GM18867 (cell line): ENCODE results near the gene CYP2D6.
"Not testable (repeated sequence)": the region's sequence is repeated elsewhere in the genome, so short reads cannot be mapped to it uniquely, and the experiment has no call there.

Experiments
- ATAC-seq: cut with Tn5 transposase; IDR thresholded peaks from one replicate; pipeline ENCODE4 v1.9.1; 2021; ENCODE audit warnings: mild to moderate bottlenecking, moderate library complexity; ENCODE audit not compliant: unreplicated experiment

CYP2D6 gene

GRCh38 chr22:42130639-42131431 lies at the start of gene CYP2D6:
CYP2D6 (minus strand) TSS chr22:42130810; CDS start chr22:42130791, 19 bp downstream.
- not testable (repeated sequence) for ATAC-seq

- ATAC-seq, result no peak
These were observed 49.0 kb upstream of the CYP2D6 start for GRCh38 chr22:42179616-42180015.

GRCh38 chr22:42178910-42179519 lies 48.4 kb upstream of the CYP2D6 start:
- no peak for ATAC-seq

GRCh38 chr22:42177891-42178336 lies 47.3 kb upstream of the CYP2D6 start:
- ATAC-seq, result no peak

- ATAC-seq, result no peak
These were observed 45.8 kb upstream of the CYP2D6 start for GRCh38 chr22:42176255-42176915.

GRCh38 chr22:42174062-42174461 lies 43.5 kb upstream of the CYP2D6 start:
- ATAC-seq, result no peak

- ATAC-seq, result no peak
These were observed 42.7 kb upstream of the CYP2D6 start for GRCh38 chr22:42173183-42173926.

- no peak for ATAC-seq
These were observed 42.2 kb upstream of the CYP2D6 start for GRCh38 chr22:42172773-42173172.

- ATAC-seq, result no peak
These were observed 41.5 kb upstream of the CYP2D6 start for GRCh38 chr22:42171946-42172719.

- no peak for ATAC-seq
These were observed 40.8 kb upstream of the CYP2D6 start for GRCh38 chr22:42171417-42171816.

- ATAC-seq, result no peak
These were observed 40.3 kb upstream of the CYP2D6 start for GRCh38 chr22:42170946-42171345.

- no peak for ATAC-seq
These were observed 38.5 kb upstream of the CYP2D6 start for GRCh38 chr22:42169055-42169469.

GRCh38 chr22:42168476-42168875 lies 37.9 kb upstream of the CYP2D6 start:
- ATAC-seq, result no peak

- no peak for ATAC-seq
These were observed 36.5 kb upstream of the CYP2D6 start for GRCh38 chr22:42167066-42167465.

GRCh38 chr22:42164901-42165300 lies 34.3 kb upstream of the CYP2D6 start:
- no peak for ATAC-seq

- ATAC-seq, result no peak
These were observed 32.9 kb upstream of the CYP2D6 start for GRCh38 chr22:42163515-42163914.

- no peak for ATAC-seq
These were observed 32.3 kb upstream of the CYP2D6 start for GRCh38 chr22:42162728-42163489.

GRCh38 chr22:42160830-42161696 lies 30.5 kb upstream of the CYP2D6 start:
- no peak for ATAC-seq

- ATAC-seq, result no peak
These were observed 29.6 kb upstream of the CYP2D6 start for GRCh38 chr22:42160251-42160650.
